ENCODE measurements around the gene TMIGD1. TPM values are rescaled to one million over a fixed set of nuclear protein-coding genes. Genes with fewer than 3 reads are reported as not detected.
"Not testable (repeated sequence)": the region's sequence is repeated elsewhere in the genome, so short reads cannot be mapped to it uniquely, and the experiment has no call there.

The TMIGD1 gene
- total RNA-seq, 1 donor from 2014 or later, result not detected

DNA sequence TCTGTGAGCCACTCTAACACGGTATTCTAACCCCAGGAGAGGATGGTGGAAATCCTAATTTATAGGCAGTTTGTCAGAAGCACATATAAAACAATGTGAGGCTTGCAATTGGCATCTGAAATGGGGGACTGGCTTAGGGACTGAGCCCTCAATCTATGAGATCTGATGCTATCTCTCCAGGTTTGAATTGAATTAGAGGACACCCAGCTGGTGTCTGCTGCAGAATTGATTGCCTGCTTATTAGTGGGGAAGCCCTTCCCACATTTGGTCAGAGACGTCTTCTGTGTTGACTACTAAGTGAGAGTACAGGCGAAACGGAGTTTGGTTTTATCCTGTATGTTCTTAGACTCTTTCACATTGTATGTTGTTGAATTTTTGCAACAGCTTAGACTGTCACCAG lies 13.6 kb upstream of the TMIGD1 start:
- Mint-ChIP-seq H3K9me3 (no peaks in the 10 kb centered on the region), H3K4me1 (peaks cover 9% of the 10 kb centered on the region), H3K36me3 (ENCODE audit: low read depth) (no peaks in the 10 kb centered on the region), H3K4me3 (no peak overlapping the region), H3K27ac (no peak overlapping the region), H3K27me3 (no peaks in the 10 kb centered on the region)
- intact Hi-C loops (cut with micrococcal nuclease), result no loop called here
- no peak for DNase-seq

DNA sequence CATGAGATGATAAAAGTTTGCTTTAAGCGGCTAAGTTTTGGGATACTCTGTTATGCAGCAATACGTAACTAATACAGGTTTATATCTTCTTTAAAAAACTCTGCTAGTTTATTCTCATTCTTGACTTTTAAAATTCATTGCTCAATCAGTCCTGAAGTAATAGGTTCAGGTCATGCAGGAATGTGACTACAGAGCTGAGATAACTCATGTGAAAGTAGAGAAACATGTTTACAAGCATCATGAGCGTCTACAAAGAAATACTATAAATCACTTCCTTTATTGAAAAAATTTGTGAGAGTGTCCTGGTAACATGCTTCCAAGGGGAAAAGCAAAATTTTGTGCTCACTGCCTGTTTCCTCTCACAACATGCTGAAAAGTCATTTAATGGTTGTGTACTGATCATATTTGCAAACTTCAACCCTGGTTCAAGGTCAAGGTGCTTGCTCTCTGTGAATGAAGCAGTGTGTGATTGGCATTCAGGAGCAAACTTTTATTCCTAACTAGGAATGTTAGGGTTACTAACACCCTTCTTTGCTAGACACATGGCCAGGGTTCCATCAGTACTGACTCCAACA lies 12.5 kb upstream of the TMIGD1 start:
- intact Hi-C loops (cut with micrococcal nuclease), result no loop called here
- Mint-ChIP-seq H3K36me3 (ENCODE audit: low read depth) (no peaks in the 10 kb centered on the region), H3K4me1 (peaks cover 10% of the 10 kb centered on the region), H3K27ac (no peak overlapping the region), H3K9me3 (no peaks in the 10 kb centered on the region), H3K4me3 (no peak overlapping the region), H3K27me3 (no peaks in the 10 kb centered on the region)
- no peak for DNase-seq

DNA sequence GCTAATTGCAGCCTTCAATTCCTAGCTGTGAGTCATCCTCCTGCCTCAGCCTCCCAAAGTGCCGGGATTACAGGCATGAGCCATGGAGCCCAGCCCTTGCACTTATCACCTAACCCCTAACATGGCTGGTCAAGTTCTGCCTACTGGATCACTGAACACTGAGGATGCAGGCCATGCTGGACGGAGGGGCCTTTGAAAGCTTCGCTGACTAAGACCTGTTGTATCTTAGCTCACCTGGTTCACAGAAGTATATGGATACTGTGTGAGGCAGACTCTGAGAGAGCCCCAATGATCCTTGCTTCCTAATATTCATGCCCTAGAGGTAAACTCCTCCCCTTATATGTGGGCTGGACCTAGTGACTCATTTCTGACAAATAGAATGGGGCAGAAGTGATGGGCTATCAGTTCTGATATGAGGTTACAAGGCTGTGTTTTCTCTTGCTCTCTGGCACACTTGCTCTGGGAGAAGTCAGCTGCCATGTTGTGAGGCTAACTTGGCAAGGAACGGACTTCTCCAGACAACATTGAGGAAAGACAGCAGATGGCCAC lies 11.7 kb upstream of the TMIGD1 start:
- intact Hi-C loops (cut with micrococcal nuclease), result no loop called here
- H3K9me3 Mint-ChIP-seq, result no peaks in the 10 kb centered on the region
- H3K27ac Mint-ChIP-seq, result no peak overlapping the region

DNA sequence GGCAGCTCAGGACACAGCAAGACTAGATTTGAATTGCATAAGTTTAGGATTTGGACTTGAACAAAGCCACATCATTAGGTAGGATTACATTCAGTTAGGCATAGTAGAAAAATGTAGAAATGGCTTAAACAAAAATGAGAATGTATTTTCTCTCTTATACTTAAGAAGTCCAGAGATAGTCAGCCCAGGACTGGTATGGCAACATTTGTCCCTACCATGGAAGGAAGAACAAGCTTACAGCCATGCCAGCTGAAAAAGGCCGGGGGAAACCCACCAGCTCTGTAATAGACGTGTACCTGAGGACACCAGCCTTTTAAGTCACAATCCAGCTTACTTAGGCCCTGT lies 11.2 kb upstream of the TMIGD1 start:
- no peak overlapping the region for H3K4me3 Mint-ChIP-seq
- intact Hi-C loops (cut with micrococcal nuclease), result no loop called here
- peaks cover 13% of the 10 kb centered on the region for H3K4me1 Mint-ChIP-seq
- H3K9me3 Mint-ChIP-seq, result no peaks in the 10 kb centered on the region
- H3K27me3 Mint-ChIP-seq, result no peaks in the 10 kb centered on the region
- H3K27ac Mint-ChIP-seq, result no peak overlapping the region
- H3K36me3 Mint-ChIP-seq (ENCODE audit: low read depth), result no peaks in the 10 kb centered on the region
- DNase-seq, result no peak

More for the DNA sequence above, 11.7 kb upstream of the TMIGD1 start:
- no peaks in the 10 kb centered on the region for H3K36me3 Mint-ChIP-seq (ENCODE audit: low read depth)
- H3K4me3 Mint-ChIP-seq, result no peak overlapping the region
- H3K27me3 Mint-ChIP-seq, result no peaks in the 10 kb centered on the region
- peaks cover 10% of the 10 kb centered on the region for H3K4me1 Mint-ChIP-seq
- DNase-seq, result no peak

DNA sequence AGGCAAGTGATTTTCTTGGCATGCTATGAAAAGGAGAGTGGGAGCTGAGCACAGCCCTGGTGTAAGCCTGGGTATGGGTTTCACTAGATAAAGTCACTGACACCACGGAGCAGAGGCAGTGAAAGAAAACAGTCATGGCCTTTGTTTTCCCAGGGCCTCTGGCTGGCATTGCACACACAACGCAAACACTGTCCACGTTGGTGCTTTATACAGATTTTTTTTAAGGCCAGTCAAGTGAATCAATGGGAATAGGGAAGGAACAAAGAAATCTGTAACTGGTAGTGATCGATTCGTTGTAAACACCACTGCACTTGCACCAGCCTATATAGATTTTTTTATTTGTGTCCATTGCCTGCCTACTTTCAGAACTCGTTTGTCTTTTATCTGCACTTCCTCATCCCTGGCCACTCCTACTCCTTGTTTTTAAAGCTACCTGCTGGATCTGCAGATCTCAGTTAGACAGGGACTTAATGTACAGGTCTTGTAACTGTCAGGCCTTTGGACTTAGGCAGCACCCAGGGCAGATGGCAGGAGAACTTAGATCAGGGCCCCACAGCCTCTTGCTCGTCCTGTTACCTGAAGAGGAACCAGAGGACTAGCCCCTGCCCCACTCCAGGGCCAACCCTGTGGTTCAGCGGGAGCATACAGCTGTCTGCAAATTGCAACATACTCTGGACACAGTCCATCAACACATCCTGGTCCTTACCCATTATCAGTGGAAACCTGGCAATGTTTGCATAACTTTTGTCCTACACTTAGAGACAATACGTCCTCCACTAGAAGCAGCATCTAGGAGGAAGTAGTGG lies 10.6 kb upstream of the TMIGD1 start:
- no peak overlapping the region for H3K4me3 Mint-ChIP-seq
- H3K27ac Mint-ChIP-seq, result no peak overlapping the region
- no peak for DNase-seq
- peaks cover 16% of the 10 kb centered on the region for H3K4me1 Mint-ChIP-seq
- peaks cover 2% of the 10 kb centered on the region for H3K27me3 Mint-ChIP-seq
- intact Hi-C loops (cut with micrococcal nuclease), result no loop called here
- H3K9me3 Mint-ChIP-seq, result no peaks in the 10 kb centered on the region
- H3K36me3 Mint-ChIP-seq (ENCODE audit: low read depth), result no peaks in the 10 kb centered on the region

DNA sequence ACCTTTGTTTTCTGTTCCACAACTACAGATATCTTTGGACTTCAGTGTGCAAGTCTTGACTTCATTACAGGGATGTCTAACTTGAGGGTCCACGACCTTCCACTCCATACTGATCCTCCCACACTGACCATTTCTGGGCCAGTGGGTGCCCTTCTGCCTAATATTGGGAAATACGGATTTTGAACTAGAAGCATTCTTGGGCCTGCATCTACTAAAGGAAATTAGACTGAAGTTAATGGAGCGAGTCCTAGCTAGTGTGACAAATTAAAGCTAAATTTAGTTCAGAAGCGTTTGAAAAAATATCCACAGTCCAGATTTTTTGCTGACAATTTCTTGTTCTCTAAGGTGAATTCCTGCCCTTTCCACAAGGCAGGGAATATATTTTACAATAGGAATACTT lies 9.9 kb upstream of the TMIGD1 start:
- Mint-ChIP-seq H3K4me1 (peaks cover 16% of the 10 kb centered on the region), H3K27ac (no peak overlapping the region), H3K9me3 (no peaks in the 10 kb centered on the region), H3K4me3 (no peak overlapping the region), H3K27me3 (peaks cover 4% of the 10 kb centered on the region), H3K36me3 (ENCODE audit: low read depth) (no peaks in the 10 kb centered on the region)
- DNase-seq, result no peak
- intact Hi-C loops (cut with micrococcal nuclease), result no loop called here

DNA sequence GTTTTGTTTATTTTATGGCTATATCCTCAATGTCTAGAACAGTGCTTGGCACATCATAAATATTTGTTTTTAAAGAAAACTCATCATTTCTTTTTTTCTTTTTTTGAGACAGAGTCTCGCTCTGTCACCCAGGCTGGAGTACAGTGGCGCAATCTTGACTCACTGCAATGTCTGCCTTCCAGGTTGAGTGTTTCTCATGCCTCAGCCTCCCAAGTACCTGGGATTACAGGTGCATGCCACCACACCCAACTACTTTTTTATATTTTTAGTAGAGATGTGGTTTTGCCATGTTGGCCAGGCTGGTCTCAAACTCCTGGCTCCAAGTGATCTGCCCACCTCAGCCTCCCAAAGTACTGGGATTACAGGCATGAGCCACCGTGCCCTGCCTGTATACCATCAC lies 9.4 kb upstream of the TMIGD1 start:
- H3K27me3 Mint-ChIP-seq; H3K36me3 Mint-ChIP-seq (ENCODE audit: low read depth); H3K9me3 Mint-ChIP-seq; DNase-seq; intact Hi-C loops (cut with micrococcal nuclease); H3K27ac Mint-ChIP-seq; H3K4me3 Mint-ChIP-seq: not testable (repeated sequence)
- peaks cover 16% of the 10 kb centered on the region for H3K4me1 Mint-ChIP-seq

DNA sequence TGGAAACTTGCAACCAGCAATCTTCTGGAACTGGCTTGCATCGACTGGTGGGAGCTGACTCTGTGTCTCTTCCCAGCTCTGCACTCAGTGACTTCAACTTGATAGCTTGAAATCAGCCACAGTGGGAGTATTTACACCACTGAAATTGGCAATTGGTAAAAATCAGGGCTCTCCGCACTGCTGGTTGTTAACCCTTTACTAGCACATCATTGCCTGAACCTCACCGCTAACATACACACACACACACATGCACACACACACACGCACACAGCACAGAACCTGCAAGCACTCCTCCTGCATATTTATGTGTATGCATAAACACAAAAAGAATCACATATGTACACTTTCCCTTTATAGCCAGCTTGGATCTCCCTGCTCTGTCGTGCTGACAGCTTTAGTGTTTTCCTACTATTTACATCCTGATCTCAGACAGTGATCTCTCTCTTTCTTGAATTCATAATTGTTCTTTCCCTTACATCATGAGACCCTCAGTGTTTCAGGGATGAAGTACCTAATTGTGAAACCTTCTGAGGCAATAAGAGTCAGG lies 7.9 kb upstream of the TMIGD1 start:
- no peak overlapping the region for H3K27ac Mint-ChIP-seq
- intact Hi-C loops (cut with micrococcal nuclease), result loop anchor here (2.0 kb wide), 3 partner anchors 21 to 135 kb away; partner anchors contain the start of gene GOSR1
- no peak for DNase-seq
- H3K36me3 Mint-ChIP-seq (ENCODE audit: low read depth), result no peaks in the 10 kb centered on the region
- peaks cover 18% of the 10 kb centered on the region for H3K4me1 Mint-ChIP-seq
- H3K4me3 Mint-ChIP-seq, result no peak overlapping the region
- H3K9me3 Mint-ChIP-seq, result no peaks in the 10 kb centered on the region
- H3K27me3 Mint-ChIP-seq, result peaks cover 8% of the 10 kb centered on the region

DNA sequence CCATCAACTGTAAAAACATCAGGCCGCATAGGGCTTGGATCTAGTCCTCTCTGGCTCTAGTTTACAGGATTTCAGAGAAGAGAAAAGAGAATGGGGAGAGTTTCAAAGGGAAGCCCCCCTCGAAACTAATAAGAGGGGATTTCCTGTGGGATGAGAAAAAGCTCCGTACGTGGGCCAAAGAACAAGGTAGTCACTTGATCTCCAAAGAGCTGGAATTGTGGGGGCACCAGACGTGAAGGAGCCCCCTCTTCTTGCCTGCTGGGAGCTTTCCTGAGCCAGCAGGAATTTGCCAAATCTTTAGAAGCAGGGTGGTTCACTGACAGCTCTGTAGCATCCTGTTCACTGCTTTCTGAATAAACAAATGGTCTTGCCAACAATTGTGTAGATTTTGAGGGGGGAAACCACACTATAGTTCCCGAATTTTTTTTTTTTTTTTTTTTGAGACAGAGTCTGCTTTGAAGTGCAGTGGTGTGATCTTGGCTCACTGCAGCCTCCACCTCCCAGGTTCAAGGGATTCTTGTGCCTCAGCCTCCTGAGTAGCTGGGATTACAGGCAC lies 7.0 kb upstream of the TMIGD1 start:
- Mint-ChIP-seq H3K9me3 (peaks cover 4% of the 10 kb centered on the region), H3K27ac (no peak overlapping the region), H3K27me3 (peaks cover 8% of the 10 kb centered on the region), H3K4me1 (peaks cover 22% of the 10 kb centered on the region), H3K4me3 (no peak overlapping the region), H3K36me3 (ENCODE audit: low read depth) (no peaks in the 10 kb centered on the region)
- intact Hi-C loops (cut with micrococcal nuclease), result loop anchor here (2.0 kb wide), 3 partner anchors 22 to 136 kb away; partner anchors contain the start of gene GOSR1
- DNase-seq, result no peak

DNA sequence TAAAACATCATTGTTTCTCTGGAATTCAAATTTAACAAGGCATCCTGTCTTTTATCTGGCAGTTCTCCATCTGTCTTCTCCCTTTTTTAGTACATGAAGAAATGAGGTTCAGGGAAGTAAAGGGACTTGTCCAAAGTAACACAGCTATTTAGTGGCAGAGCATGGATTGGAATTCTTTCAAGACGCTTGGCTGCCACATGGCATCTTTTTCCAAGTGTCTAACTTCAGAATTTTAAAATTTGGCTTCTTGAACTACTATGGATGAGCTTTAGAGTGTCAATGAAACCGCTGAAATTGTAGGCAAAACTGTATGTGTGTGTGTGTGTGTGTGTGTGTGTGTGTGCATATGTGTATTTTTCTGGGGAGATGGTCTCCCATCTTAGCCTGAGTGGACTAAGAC lies 5.2 kb upstream of the TMIGD1 start:
- Mint-ChIP-seq H3K27me3 (peaks cover 8% of the 10 kb centered on the region), H3K4me1 (peaks cover 18% of the 10 kb centered on the region), H3K9me3 (peaks cover 4% of the 10 kb centered on the region), H3K4me3 (no peak overlapping the region), H3K36me3 (ENCODE audit: low read depth) (no peaks in the 10 kb centered on the region), H3K27ac (no peak overlapping the region)
- DNase-seq, result no peak
- intact Hi-C loops (cut with micrococcal nuclease), result no loop called here

DNA sequence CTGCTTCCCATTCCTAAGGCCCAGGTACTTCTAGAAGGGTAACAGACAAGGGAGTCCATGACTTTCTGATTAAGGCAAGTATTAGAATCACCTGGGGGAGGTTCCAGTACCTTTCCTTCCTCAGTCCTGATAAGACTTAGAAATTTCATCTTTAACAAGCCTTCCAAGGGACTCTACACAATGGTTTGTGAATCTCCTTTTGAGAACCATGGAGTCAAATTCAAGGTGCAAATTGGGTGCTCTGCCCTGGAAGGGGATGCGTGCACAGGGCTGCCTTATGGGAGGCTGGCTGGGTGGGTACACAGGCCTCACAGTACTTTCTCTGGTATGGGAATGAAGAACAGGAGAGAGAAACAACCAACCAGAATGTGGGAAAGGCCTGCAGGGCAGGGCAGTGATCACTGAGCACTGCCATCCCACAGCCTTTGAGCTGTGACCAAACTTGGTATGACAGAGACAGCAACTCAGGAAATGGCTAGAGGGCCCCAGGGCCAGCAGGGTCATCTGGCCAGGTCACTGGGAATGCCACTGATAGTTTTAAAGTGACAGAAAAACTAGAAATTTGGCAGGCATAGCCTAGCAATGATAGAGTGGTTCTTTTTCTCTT lies 3.6 kb upstream of the TMIGD1 start:
- no peak overlapping the region for H3K27ac Mint-ChIP-seq
- no peak for DNase-seq
- peaks cover 4% of the 10 kb centered on the region for H3K9me3 Mint-ChIP-seq
- no peaks in the 10 kb centered on the region for H3K36me3 Mint-ChIP-seq (ENCODE audit: low read depth)
- H3K4me1 Mint-ChIP-seq, result peaks cover 28% of the 10 kb centered on the region
- intact Hi-C loops (cut with micrococcal nuclease), result no loop called here
- no peak overlapping the region for H3K4me3 Mint-ChIP-seq
- H3K27me3 Mint-ChIP-seq, result peaks cover 8% of the 10 kb centered on the region

DNA sequence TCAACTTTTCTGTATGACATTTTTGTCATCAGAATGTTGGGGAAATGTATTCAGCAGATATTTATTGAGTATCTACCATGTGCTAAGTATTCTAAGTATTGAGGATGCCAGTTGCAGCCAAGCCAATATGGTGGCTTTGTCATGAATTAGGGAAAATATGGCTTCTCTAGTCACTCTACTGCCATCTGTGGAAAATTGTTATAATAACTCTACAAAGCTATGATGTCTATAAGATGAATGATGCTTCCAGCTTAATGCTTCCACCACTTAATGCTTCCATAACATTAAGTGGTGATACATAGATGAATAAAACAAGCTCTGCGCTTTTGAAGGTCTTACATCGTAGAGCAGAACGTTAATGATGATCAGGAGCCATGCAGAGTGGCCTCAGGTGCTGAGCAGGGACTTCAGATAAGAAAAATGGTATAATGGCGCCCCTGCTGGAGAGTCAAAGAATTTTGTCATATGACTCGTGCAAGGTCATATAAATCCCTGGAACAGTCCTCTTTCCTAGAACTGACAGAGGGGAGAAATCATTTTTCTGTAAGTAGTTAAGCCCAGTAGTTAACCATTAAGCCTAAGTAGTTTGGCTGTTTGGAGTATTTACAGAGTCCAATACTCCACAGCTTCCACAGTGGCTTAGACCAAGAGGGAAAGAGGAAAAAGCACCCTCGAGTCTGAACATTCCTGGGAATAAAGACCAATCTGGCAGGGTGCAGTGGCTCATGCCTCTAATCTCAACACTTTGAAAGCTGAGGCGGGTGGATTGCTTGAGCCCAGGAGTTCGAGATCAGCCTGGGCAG lies 2.7 kb upstream of the TMIGD1 start:
- Mint-ChIP-seq H3K27ac (no peak overlapping the region), H3K4me1 (peaks cover 33% of the 10 kb centered on the region), H3K36me3 (ENCODE audit: low read depth) (no peaks in the 10 kb centered on the region), H3K27me3 (peaks cover 8% of the 10 kb centered on the region), H3K9me3 (peaks cover 4% of the 10 kb centered on the region), H3K4me3 (no peak overlapping the region)
- peak; percentile 88 for DNase-seq
- intact Hi-C loops (cut with micrococcal nuclease), result loop anchor here (1.0 kb wide), 2 partner anchors 211 to 232 kb away; no protein-coding TSS in a partner anchor

DNA sequence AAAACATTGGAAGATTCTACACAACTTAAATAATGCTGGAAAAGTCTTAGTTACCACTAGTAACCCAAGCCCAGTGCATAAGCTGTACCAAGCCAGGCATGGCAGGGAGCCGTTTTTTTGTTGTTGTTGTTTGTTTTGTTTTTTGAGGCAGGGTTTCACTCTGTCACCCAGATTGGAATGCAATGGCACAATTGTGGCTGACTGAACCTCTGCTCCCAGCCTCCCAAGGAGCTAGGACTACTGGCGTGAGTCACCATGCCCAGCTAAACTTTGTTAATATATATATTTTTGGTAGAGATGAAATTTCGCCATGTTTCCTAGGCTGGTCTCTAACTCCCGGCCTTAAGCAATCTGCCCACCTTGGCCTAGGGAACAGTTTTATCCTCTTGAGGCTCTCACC lies 564 bp upstream of the TMIGD1 start:
- Mint-ChIP-seq H3K27ac (no peak overlapping the region), H3K36me3 (ENCODE audit: low read depth) (no peaks in the 10 kb centered on the region), H3K27me3 (peaks cover 7% of the 10 kb centered on the region), H3K9me3 (peaks cover 4% of the 10 kb centered on the region), H3K4me1 (peaks cover 40% of the 10 kb centered on the region), H3K4me3 (no peak overlapping the region)
- intact Hi-C loops (cut with micrococcal nuclease), result no loop called here
- DNase-seq, result no peak
